Tibial nerve (tissue), 4 donors: Measurements from ENCODE around the gene ARL14EP. TPM values are rescaled to one million over a fixed set of nuclear protein-coding genes. Genes with fewer than 3 reads are reported as not detected.

Experiments
- DNase-seq, 2 donors: peaks; one replicate each; pipeline ENCODE4 v3.0.0-alpha.2; 2019; ENCODE audit warnings: low spot score in 2 of 2
- H3K27ac ChIP-seq, 4 donors: fragments of 200-600 bp; sonication (generic) in 3 of 4; one replicate each; pipeline ENCODE4 v1.5.1; 2017 to 2019; ENCODE audit warnings: mild to moderate bottlenecking in 1 of 4
- H3K27me3 ChIP-seq, 2 donors: fragments of 200-600 bp; sonication (generic) in 1 of 2; one replicate each; pipeline versions ENCODE4 v1.5.1 to v1.6.0; 2017 to 2019
- H3K36me3 ChIP-seq, 3 donors: fragments of 200-600 bp; sonication (generic); one replicate each; pipeline ENCODE4 v1.5.1; 2018 to 2019
- H3K4me1 ChIP-seq, 4 donors: fragments of 200-600 bp; sonication (generic) in 3 of 4; one replicate each; pipeline ENCODE4 v1.5.1; 2017 to 2019
- H3K4me3 ChIP-seq, 4 donors: fragments of 200-600 bp; sonication (generic) in 3 of 4; one replicate each; pipeline ENCODE4 v1.5.1; 2017 to 2019; ENCODE audit warnings: mild to moderate bottlenecking in 1 of 4, moderate library complexity in 1 of 4
- H3K9me3 ChIP-seq, 4 donors: fragments of 200-600 bp; sonication (generic) in 3 of 4; one replicate each; pipeline ENCODE4 v1.5.1; 2017 to 2019
- EP300 ChIP-seq, 2 donors: sonication (generic); formaldehyde crosslinking; IDR thresholded peaks; one replicate each; pipeline ENCODE4 v1.6.1; 2017; ENCODE audit warnings: antibody characterized with exemption in 2 of 2, mild to moderate bottlenecking in 1 of 2
- POLR2A ChIP-seq, 2 donors: fragments of 450-650 bp; IDR thresholded peaks; one replicate each; pipeline ENCODE4 v1.6.1; 2017; ENCODE audit warnings: antibody characterized with exemption in 2 of 2, mild to moderate bottlenecking in 2 of 2, moderate library complexity in 2 of 2
- WGBS, 2 donors: methylation state at CpG; one replicate each; pipeline ENCODE4 v1.1.5; 2018; 5-methylcytosine and 5-hydroxymethylcytosine counted together
- total RNA-seq, 4 donors: library from RNA; depleted of rRNA; stranded (reverse); fragments of >200 nt; gene quantifications; one replicate each; pipeline ENCODE4 v1.1.0, GENCODE V29; 2016
- TF ChIP-seq, protein P1 (sequence below), 5 experiments: fragments of 200-600 bp in 3 of 5; fragments of 450-650 bp in 2 of 5; sonication (generic) in 3 of 5; IDR thresholded peaks; one replicate each; pipeline ENCODE4 v1.5.1; 2016 to 2019; ENCODE audit warnings: antibody characterized with exemption in 5 of 5, mild to moderate bottlenecking in 3 of 5, moderate library complexity in 2 of 5

The ARL14EP gene
- total RNA-seq, 4 donors from 2014 or later, result 12.1 to 20.8 (median 16.1) TPM

DNA sequence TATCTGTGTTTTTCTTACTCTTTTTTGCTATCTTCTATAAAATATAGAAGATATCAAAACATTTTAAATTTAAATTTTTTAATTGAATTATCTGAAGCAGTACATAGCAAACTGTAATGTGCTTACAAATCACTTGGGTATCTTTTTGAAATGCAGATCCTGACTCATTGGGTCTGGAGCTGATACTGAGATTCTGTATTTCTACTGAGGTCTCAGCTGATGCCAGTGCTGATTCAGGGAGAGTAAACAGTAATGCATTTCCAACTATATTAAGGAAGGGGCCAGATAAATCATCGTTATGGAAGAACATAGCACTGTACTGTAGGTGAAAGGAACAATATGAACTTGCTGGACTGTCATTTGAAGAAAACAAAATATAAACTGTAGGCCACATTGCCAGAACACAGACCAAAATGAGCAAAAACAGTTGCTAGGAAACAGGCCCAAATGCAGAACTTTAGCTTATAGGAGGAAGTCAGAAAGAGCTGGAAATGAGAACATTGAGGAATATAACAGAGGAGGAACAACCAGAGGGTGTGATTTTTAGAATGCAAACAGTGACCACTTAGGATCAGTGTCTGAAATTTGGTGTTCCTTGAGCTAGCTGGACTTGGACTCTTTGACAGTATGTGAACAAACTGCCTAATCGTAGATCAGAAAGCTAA is 3.3 kb downstream of the ARL14EP start:
- Histone ChIP-seq H3K27ac (no peak overlapping the region), H3K27me3 (no peaks in the 10 kb centered on the region), H3K4me3 (no peak overlapping the region), H3K9me3 (no peaks in the 10 kb centered on the region), H3K36me3 (no peaks in the 10 kb centered on the region), H3K4me1 (peaks cover 0 to 62% (median 17%) of the 10 kb centered on the region in 4 donors)
- WGBS, 2 donors, result 70 to 71% methylated on average over 2 of the region's 2 CpGs
- no peak for DNase-seq
- TF ChIP-seq EP300 (IDR thresholded peaks at IDR 0.05), result no peak
- TF ChIP-seq POLR2A (IDR thresholded peaks at IDR 0.05), result no peak
- TF ChIP-seq, protein P1, sequence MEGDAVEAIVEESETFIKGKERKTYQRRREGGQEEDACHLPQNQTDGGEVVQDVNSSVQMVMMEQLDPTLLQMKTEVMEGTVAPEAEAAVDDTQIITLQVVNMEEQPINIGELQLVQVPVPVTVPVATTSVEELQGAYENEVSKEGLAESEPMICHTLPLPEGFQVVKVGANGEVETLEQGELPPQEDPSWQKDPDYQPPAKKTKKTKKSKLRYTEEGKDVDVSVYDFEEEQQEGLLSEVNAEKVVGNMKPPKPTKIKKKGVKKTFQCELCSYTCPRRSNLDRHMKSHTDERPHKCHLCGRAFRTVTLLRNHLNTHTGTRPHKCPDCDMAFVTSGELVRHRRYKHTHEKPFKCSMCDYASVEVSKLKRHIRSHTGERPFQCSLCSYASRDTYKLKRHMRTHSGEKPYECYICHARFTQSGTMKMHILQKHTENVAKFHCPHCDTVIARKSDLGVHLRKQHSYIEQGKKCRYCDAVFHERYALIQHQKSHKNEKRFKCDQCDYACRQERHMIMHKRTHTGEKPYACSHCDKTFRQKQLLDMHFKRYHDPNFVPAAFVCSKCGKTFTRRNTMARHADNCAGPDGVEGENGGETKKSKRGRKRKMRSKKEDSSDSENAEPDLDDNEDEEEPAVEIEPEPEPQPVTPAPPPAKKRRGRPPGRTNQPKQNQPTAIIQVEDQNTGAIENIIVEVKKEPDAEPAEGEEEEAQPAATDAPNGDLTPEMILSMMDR (IDR thresholded peaks at IDR 0.05), result no peak

DNA sequence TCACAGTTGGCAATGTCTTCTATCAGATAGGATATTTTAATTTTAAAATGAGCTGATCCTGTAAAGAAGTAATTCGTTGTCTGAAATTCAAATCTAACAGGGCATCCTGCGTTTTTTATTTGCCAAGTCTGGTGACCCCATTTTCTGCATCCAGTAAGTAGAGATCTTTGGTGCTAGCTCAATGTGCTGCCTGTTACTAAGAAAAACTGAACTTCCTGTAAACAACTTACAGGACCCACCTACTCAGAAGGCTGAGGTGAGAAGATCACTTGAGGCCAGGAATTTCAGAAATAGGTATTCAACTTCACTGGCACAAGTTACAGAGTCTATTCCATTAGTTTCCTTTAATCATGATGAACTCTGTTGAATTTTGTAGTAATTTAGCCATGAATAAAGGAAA is 4.0 kb downstream of the ARL14EP start:
- Histone ChIP-seq H3K36me3 (peaks cover 0 to 3% (median 0%) of the 10 kb centered on the region in 3 donors), H3K9me3 (no peaks in the 10 kb centered on the region), H3K4me3 (no peak overlapping the region), H3K27me3 (no peaks in the 10 kb centered on the region), H3K4me1 (peaks cover 0 to 62% (median 17%) of the 10 kb centered on the region in 4 donors), H3K27ac (peak overlapping the region in 1 of 4 donors; percentile 14)
- TF ChIP-seq POLR2A (IDR thresholded peaks at IDR 0.05), result no peak
- TF ChIP-seq EP300 (IDR thresholded peaks at IDR 0.05), result no peak
- TF ChIP-seq, protein P1 (IDR thresholded peaks at IDR 0.05), result no peak
- WGBS, 2 donors, result 82 to 88% methylated on average over 2 of the region's 2 CpGs
- DNase-seq, result no peak

DNA sequence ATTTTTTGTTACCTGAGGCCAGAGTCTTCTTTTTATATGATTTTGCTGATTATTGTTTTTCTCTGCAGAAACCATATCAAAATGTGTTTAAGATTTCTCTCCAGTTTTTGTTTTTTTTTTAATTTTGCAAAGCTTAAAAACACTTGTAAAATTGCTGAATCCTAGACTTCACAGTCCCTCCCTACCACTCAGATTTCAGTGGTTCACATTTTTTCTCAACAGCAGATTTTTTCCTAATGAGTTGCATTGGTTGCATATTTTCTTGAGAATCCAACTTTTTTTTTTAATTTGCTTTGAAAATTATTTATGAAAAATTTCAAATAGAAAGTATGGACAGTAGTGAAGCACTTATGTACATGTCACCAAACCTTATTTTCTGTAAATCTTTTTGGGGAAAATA is 5.8 kb downstream of the ARL14EP start:
- Histone ChIP-seq H3K4me1 (peaks cover 0 to 54% (median 17%) of the 10 kb centered on the region in 4 donors), H3K36me3 (peaks cover 0 to 15% (median 0%) of the 10 kb centered on the region in 3 donors), H3K27ac (no peak overlapping the region), H3K27me3 (no peaks in the 10 kb centered on the region), H3K9me3 (no peaks in the 10 kb centered on the region), H3K4me3 (no peak overlapping the region)
- TF ChIP-seq EP300 (IDR thresholded peaks at IDR 0.05) (no peak), POLR2A (IDR thresholded peaks at IDR 0.05) (no peak)
- TF ChIP-seq, protein P1 (IDR thresholded peaks at IDR 0.05), result no peak
- DNase-seq, result no peak

DNA sequence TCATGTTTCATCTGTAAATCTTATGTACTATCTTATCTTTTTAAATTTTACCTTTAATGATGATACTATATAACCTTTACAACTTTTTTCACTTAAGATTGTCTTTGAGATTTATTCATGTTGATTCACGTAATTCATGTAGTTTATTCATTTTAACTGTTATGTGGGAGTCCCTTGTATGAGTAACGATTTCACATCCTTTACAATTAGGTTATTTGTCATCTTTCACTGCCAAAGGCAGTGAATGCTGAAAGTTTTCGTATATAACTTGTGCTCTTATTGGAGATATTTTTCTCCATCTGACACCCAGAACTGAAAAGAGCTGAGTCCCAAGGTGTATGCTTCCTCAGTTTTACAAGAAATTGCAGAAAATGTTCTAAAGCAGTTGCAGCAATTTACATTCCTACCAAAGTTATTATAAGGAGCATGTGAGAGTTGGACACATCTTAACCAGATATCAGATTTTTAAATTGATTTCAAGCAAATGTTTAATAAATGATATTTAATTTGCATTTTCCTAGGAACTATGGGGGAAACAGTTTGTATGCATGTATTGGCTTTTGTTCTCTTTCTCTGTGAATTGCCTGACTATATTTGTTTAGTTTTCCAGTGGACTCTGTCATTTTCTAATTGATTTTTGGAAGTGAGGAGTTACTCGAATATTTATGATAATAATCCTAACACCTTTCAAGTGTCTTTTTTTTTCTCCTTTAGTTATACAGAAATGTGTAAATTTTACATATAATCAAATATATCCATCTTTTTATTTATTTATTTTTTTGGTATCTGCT is 6.4 kb downstream of the ARL14EP start:
- Histone ChIP-seq H3K36me3 (peaks cover 0 to 22% (median 0%) of the 10 kb centered on the region in 3 donors), H3K4me1 (peaks cover 0 to 48% (median 15%) of the 10 kb centered on the region in 4 donors), H3K4me3 (no peak overlapping the region), H3K27ac (no peak overlapping the region), H3K27me3 (no peaks in the 10 kb centered on the region), H3K9me3 (no peaks in the 10 kb centered on the region)
- DNase-seq, result no peak
- TF ChIP-seq POLR2A (IDR thresholded peaks at IDR 0.05) (no peak), EP300 (IDR thresholded peaks at IDR 0.05) (no peak)
- TF ChIP-seq, protein P1 (IDR thresholded peaks at IDR 0.05), result no peak
- WGBS, 2 donors, result 53 to 55% methylated on average over 4 of the region's 4 CpGs

DNA sequence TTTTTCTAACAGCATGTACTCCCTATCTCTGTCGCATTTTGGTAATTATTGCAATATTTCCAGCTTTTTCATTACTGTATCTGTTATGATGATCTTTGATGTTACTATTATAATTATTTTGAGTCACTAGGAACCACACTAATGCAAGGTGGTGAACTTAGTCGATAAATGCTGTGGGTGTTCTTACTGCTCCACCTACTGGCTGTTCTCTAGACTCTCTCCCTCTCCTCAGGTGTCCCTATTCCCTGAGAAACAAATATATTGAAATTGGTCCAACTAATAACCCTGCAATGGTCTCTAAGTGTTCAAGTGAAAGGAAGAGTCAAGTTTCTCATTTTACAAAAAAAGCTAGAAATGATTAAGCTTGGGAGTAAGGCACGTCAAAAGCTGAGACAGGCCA is 10.5 kb downstream of the ARL14EP start:
- DNase-seq, result no peak
- 81 to 82% methylated on average over 3 of the region's 3 CpGs for WGBS, 2 donors
- H3K27ac ChIP-seq, result no peak overlapping the region
- no peaks in the 10 kb centered on the region for H3K9me3 ChIP-seq
- H3K27me3 ChIP-seq, result no peaks in the 10 kb centered on the region
- H3K4me3 ChIP-seq, result no peak overlapping the region
- TF ChIP-seq, protein P1 (IDR thresholded peaks at IDR 0.05), result peak in 1 of 5 experiments; percentile 13
- no peak for TF ChIP-seq POLR2A (IDR thresholded peaks at IDR 0.05)
- peaks cover 0 to 14% (median 0%) of the 10 kb centered on the region in 4 donors for H3K4me1 ChIP-seq
- H3K36me3 ChIP-seq, result peaks cover 0 to 63% (median 0%) of the 10 kb centered on the region in 3 donors
